Activated gamma-delta T cell treated with Interleukin-2 at 50 U/mL for 16 hours (primary cell): ENCODE results near the gene CSNK1G2.

Experiments
- DNase-seq: peaks from one replicate; pipeline ENCODE4 v3.0.0-alpha.2; 2020

The CSNK1G2 gene

GRCh38 chr19:1944916-1945561 is 4.1 kb downstream of the CSNK1G2 start:
- DNase-seq: no peak

- DNase-seq: no peak
These were observed 4.9 kb downstream of the CSNK1G2 start for GRCh38 chr19:1945899-1946298.

- DNase-seq: no peak
These were observed 6.8 kb downstream of the CSNK1G2 start for GRCh38 chr19:1947651-1948209.

GRCh38 chr19:1949304-1950101 is 8.5 kb downstream of the CSNK1G2 start:
- no peak for DNase-seq

- no peak for DNase-seq
These were observed 9.7 kb downstream of the CSNK1G2 start for GRCh38 chr19:1950640-1951039.

GRCh38 chr19:1952635-1953034 is 11.7 kb downstream of the CSNK1G2 start:
- no peak for DNase-seq

- DNase-seq: no peak
These were observed 12.1 kb downstream of the CSNK1G2 start for GRCh38 chr19:1953037-1953436.

- no peak for DNase-seq
These were observed 12.6 kb downstream of the CSNK1G2 start for GRCh38 chr19:1953441-1954094.

- DNase-seq: no peak
These were observed 13.6 kb downstream of the CSNK1G2 start for GRCh38 chr19:1954532-1954933.

GRCh38 chr19:1955171-1956121 is 14.5 kb downstream of the CSNK1G2 start:
- DNase-seq: no peak

- DNase-seq: no peak
These were observed 15.1 kb downstream of the CSNK1G2 start for GRCh38 chr19:1956122-1956494.

GRCh38 chr19:1956868-1957492 is 16.0 kb downstream of the CSNK1G2 start:
- no peak for DNase-seq

- DNase-seq: no peak
These were observed 16.7 kb downstream of the CSNK1G2 start for GRCh38 chr19:1957562-1958248.

- no peak for DNase-seq
These were observed 19.1 kb downstream of the CSNK1G2 start for GRCh38 chr19:1959928-1960589.

GRCh38 chr19:1961000-1961883 is 20.3 kb downstream of the CSNK1G2 start:
- DNase-seq: no peak

GRCh38 chr19:1962674-1963073 is 21.7 kb downstream of the CSNK1G2 start:
- no peak for DNase-seq

GRCh38 chr19:1967087-1967608 is 26.2 kb downstream of the CSNK1G2 start:
- peak; percentile 44 for DNase-seq

- no peak for DNase-seq
These were observed 27.6 kb downstream of the CSNK1G2 start for GRCh38 chr19:1968279-1969175.
